WERI-Rb-1 (cell line): ENCODE measurements around the gene MAG.

ENCODE experiments used
- DNase-seq: peaks from one replicate; pipeline ENCODE4 v3.0.0-alpha.2; 2020
- H3K27ac ChIP-seq: fragments of 250-450 bp; sonication (Bioruptor Pico); 2 replicates; pipeline ENCODE4 v1.5.1; 2020; ENCODE audit warnings: mild to moderate bottlenecking, moderate library complexity
- H3K27me3 ChIP-seq: fragments of 250-450 bp; sonication (Bioruptor Pico); 2 replicates; pipeline ENCODE4 v1.5.1; 2021; ENCODE audit warnings: mild to moderate bottlenecking, low read depth, moderate library complexity; ENCODE audit not compliant: insufficient read depth, severe bottlenecking
- H3K36me3 ChIP-seq: fragments of 250-450 bp; sonication (Bioruptor Pico); 2 replicates; pipeline ENCODE4 v1.5.1; 2020; ENCODE audit warnings: mild to moderate bottlenecking, moderate library complexity
- H3K4me3 ChIP-seq: 2 replicates; pipeline ENCODE4 v1.5.1; 2011; ENCODE audit warnings: low read depth, mild to moderate bottlenecking, control low read depth, low read length
- H3K9me3 ChIP-seq: fragments of 250-450 bp; sonication (Bioruptor Pico); 2 replicates; pipeline ENCODE4 v1.5.1; 2021; ENCODE audit warnings: mild to moderate bottlenecking, moderate library complexity; ENCODE audit not compliant: severe bottlenecking
- TF ChIP-seq, protein P1 (sequence below): IDR thresholded peaks from 2 replicates; pipeline ENCODE4 v1.5.1; 2011; ENCODE audit warnings: low read depth, mild to moderate bottlenecking, control low read depth, inconsistent platforms, low read length

Gene MAG

DNA sequence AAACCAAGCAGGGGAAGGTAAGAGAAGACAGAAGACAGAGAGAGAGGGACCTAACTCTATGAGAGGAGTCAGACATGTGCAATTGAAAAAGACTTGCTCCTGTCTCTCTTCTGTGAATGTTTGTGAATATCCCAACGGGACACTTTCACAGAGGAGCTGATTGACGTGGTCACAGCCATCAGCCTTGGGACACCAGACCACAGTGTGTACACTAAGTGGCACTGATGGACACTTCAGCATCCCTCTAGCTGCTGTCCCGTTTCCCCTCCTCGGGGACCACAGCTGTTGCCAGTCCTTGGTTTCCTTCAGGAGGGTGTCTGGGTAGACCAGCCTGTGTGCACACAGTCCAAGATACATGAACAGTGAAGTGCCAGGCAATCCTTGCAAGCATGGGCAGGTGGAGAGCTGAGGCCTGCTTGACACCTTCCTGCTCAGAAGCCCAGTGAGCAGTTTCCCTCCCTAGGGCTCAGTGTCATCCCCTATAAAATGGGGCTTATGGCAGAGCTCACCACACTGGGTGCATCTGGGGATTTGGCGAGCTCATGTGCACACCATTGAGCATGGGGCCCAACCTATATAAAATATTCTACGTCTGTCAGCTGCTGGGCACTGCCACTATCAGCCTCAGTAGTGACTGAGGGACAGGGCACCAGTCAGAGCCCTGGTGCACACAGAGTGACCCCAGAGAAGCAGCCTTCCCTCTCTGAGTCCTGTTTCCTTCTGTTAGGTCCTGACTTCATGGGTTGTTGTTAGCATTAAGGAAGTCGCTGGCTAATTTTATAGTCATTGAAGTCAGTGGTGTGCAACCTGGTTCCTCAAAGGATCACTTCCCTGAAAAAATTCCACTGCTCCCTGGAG, 27.5 kb upstream of the MAG start:
- no peaks in the 10 kb centered on the region for H3K27me3 ChIP-seq
- H3K36me3 ChIP-seq: peaks cover 75% of the 10 kb centered on the region
- TF ChIP-seq, protein P1, sequence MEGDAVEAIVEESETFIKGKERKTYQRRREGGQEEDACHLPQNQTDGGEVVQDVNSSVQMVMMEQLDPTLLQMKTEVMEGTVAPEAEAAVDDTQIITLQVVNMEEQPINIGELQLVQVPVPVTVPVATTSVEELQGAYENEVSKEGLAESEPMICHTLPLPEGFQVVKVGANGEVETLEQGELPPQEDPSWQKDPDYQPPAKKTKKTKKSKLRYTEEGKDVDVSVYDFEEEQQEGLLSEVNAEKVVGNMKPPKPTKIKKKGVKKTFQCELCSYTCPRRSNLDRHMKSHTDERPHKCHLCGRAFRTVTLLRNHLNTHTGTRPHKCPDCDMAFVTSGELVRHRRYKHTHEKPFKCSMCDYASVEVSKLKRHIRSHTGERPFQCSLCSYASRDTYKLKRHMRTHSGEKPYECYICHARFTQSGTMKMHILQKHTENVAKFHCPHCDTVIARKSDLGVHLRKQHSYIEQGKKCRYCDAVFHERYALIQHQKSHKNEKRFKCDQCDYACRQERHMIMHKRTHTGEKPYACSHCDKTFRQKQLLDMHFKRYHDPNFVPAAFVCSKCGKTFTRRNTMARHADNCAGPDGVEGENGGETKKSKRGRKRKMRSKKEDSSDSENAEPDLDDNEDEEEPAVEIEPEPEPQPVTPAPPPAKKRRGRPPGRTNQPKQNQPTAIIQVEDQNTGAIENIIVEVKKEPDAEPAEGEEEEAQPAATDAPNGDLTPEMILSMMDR: no peak
- H3K27ac ChIP-seq: no peak overlapping the region
- peak; percentile 11 for DNase-seq
- H3K4me3 ChIP-seq: no peak overlapping the region
- H3K9me3 ChIP-seq: no peaks in the 10 kb centered on the region

DNA sequence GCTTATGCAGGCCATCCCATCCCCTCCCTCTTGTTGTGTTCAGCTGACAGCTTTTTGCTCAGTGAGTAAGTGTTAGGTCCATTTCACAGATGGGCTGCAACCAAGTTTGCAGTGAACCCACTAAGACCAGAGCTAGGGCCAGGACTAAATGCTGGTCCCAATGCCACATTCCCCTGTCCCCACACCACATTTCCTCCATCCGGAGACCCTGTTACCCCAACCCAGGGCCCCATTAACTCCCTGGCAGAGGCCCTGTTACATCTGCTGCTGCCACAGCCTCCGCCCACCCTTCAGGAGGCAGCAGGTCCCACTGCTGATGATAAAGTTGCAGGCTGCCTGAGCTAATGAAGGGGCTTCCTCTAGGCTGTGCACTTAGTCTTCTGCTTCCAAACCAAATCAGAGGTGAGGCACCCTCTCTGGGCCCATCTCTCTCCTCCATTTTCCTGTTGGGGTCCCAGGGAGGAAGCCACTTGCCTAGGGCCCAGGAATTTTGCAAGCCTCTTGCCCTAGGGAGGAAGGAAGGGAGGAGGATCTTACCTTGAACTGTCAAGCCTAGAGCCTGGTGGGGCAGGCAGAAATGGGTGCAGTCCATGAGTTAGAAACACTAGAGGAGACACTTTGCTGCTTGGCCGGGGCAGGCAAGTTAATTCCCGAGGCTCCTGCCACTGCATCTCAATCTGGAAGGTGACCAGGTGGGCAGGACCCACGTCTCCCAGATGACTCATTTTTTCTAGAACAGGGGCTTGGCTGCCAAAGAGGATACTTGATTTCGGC, 26.6 kb upstream of the MAG start:
- Histone ChIP-seq H3K27me3 (no peaks in the 10 kb centered on the region), H3K36me3 (peaks cover 73% of the 10 kb centered on the region), H3K27ac (no peak overlapping the region; the same call in 1 of the 2 replicates), H3K4me3 (no peak overlapping the region), H3K9me3 (no peaks in the 10 kb centered on the region)
- TF ChIP-seq, protein P1: no peak
- DNase-seq: peak; percentile 8

DNA sequence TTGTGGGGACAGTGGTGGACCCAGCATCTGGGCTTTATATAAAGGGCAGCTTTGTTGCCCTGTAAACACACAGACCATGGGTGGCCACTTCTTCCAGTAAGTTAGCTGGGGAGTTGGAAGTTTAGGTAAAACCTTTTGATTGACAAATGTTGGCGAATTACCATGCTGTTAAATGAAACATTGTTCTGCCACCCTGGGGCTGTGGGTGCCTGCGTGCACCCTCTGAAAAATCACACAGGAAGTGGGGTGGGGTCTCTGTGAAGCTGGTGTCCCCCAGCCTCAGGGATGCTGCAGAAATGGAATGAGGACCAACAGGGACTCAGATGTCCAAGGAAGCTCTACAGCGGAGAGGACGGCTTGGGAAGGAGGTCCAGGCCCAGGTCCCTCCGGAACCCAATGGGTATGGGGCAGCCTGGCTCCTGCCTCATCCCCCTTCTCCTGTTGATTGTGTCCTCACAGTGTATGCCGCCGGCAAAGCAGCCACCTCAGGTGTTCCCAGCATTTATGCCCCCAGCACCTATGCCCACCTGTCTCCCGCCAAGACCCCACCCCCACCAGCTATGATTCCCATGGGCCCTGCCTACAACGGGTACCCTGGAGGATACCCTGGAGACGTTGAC, 26.0 kb upstream of the MAG start:
- Histone ChIP-seq H3K27me3 (no peaks in the 10 kb centered on the region), H3K36me3 (peaks cover 75% of the 10 kb centered on the region), H3K9me3 (no peaks in the 10 kb centered on the region), H3K27ac (no peak overlapping the region; the same call in 1 of the 2 replicates), H3K4me3 (no peak overlapping the region)
- peak; percentile 10 for DNase-seq
- TF ChIP-seq, protein P1: no peak

DNA sequence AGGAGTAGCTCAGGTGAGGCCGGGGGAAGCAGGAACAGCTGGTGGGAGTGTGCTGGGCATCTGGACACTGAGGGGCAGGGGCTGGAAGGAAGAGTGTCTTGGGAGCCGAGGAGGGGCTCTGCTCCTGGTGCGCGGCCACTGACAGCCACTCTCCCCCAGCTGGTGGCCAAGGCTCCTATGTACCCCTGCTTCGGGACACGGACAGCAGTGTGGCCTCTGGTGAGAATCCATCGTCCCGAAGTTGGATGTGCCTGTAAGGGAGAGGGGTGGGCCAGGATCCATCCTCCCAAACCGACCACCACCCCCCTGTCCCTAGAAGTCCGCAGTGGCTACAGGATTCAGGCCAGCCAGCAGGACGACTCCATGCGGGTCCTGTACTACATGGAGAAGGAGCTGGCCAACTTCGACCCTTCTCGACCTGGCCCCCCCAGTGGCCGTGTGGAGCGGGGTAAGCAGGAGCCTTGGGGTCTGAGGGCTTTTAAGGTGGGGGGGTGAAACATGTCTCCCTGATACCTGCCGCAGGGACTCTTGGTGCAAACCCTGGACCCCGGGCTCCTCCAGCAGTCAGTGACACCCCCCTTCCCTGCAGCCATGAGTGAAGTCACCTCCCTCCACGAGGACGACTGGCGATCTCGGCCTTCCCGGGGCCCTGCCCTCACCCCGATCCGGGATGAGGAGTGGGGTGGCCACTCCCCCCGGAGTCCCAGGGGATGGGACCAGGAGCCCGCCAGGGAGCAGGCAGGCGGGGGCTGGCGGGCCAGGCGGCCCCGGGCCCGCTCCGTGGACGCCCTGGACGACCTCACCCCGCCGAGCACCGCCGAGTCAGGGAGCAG, 25.2 kb upstream of the MAG start:
- Histone ChIP-seq H3K36me3 (peaks cover 76% of the 10 kb centered on the region), H3K9me3 (no peaks in the 10 kb centered on the region), H3K27ac (peak overlapping the region; percentile 89), H3K4me3 (peak overlapping the region; percentile 69), H3K27me3 (no peaks in the 10 kb centered on the region)
- DNase-seq: no peak
- TF ChIP-seq, protein P1: no peak

DNA sequence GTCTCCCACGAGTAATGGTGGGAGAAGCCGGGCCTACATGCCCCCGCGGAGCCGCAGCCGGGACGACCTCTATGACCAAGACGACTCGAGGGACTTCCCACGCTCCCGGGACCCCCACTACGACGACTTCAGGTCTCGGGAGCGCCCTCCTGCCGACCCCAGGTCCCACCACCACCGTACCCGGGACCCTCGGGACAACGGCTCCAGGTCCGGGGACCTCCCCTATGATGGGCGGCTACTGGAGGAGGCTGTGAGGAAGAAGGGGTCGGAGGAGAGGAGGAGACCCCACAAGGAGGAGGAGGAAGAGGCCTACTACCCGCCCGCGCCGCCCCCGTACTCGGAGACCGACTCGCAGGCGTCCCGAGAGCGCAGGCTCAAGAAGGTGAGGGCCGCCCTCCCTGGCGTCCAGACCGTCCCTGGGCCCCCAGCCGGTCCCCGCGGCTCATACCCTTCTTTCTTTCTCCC, 24.6 kb upstream of the MAG start:
- peak overlapping the region; percentile 69 for H3K4me3 ChIP-seq
- H3K9me3 ChIP-seq: no peaks in the 10 kb centered on the region
- H3K36me3 ChIP-seq: peaks cover 78% of the 10 kb centered on the region
- peak overlapping the region; percentile 89 for H3K27ac ChIP-seq
- peak; percentile 35 for DNase-seq
- TF ChIP-seq, protein P1: no peak
- no peaks in the 10 kb centered on the region for H3K27me3 ChIP-seq
